GM10248 (cell line): Measurements from ENCODE around the gene ATP8A1.
A peak's percentile ranks its signal among the peaks of the same experiment; 100 is the strongest.

ENCODE experiments used
- CTCF ChIA-PET: fragments of 300-600 bp; sonication (Branson Sonifier 250); formaldehyde crosslinking; extraction: SDS; loops from one replicate; lab custom pipeline; 2021; ENCODE audit warnings: antibody characterized with exemption; lab: Yijun Ruan, JAX
- POLR2A ChIA-PET: fragments of 350-650 bp; sonication (Branson Sonifier 250); formaldehyde crosslinking; extraction: SDS; loops from one replicate; lab custom pipeline; 2020; ENCODE audit warnings: antibody characterized with exemption; lab: Yijun Ruan, JAX
- DNase-seq: peaks from one replicate; pipeline ENCODE4 v3.0.0; 2012; ENCODE audit errors: extremely low spot score
- TF ChIP-seq, protein P1 (sequence below): IDR thresholded peaks from 2 replicates; pipeline ENCODE4 v1.5.1; 2012; ENCODE audit warnings: mild to moderate bottlenecking, low read depth; ENCODE audit errors: extremely low read depth, missing control alignments, control extremely low read depth

The ATP8A1 gene

DNA sequence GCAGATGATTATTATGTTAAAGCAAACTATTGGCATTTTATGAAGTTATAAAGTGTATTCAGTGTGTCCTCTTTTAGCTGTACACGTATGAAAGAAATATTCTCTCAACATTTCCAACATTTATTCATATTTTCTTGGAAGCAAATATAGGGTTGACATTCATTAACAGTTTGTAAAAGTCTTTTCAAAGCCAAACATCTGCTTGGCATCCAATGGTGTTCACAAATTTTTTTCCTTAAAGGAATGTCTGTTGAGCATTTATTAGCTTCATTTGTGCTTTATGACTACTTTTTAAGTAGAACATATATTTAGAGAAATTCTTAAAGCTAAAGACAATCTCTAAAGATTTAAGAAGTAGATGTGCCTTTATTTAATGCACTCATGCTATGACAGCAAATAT is 176.6 kb downstream of the ATP8A1 start:
- DNase-seq: no peak

DNA sequence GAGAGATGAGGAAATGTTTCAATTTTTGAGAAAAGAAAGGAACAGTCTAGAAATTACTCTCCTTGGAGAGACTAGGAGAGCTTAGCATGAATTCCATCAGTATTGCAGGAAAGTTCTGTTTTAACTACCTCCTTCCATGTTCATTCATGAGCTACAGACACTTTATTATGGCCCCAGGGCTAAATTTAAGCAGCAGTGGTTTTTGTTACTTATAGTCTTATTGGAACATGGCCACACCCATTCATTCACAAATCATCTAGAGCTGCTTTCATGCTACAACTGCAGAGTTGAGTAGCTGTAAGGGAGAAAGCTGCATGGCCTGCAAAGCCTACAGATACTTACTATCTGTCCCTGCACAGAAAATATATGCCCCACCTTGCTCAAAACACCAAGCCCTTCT is 178.0 kb downstream of the ATP8A1 start:
- CTCF ChIA-PET: interaction anchor here (1.2 to 1.9 kb wide), 5 partner anchors 11 to 108 kb away, joined by 3 to 10 read pairs (median 5); no protein-coding TSS in a partner anchor
- POLR2A ChIA-PET: no interaction called here
- TF ChIP-seq, protein P1, sequence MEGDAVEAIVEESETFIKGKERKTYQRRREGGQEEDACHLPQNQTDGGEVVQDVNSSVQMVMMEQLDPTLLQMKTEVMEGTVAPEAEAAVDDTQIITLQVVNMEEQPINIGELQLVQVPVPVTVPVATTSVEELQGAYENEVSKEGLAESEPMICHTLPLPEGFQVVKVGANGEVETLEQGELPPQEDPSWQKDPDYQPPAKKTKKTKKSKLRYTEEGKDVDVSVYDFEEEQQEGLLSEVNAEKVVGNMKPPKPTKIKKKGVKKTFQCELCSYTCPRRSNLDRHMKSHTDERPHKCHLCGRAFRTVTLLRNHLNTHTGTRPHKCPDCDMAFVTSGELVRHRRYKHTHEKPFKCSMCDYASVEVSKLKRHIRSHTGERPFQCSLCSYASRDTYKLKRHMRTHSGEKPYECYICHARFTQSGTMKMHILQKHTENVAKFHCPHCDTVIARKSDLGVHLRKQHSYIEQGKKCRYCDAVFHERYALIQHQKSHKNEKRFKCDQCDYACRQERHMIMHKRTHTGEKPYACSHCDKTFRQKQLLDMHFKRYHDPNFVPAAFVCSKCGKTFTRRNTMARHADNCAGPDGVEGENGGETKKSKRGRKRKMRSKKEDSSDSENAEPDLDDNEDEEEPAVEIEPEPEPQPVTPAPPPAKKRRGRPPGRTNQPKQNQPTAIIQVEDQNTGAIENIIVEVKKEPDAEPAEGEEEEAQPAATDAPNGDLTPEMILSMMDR: no peak
- no peak for DNase-seq

More for the DNA sequence above, 176.6 kb downstream of the ATP8A1 start:
- POLR2A ChIA-PET: no interaction called here
- TF ChIP-seq, protein P1: no peak
- CTCF ChIA-PET: interaction anchor here (1.4 kb wide), 1 partner anchor 16 kb away, joined by 3 read pairs; no protein-coding TSS in a partner anchor

DNA sequence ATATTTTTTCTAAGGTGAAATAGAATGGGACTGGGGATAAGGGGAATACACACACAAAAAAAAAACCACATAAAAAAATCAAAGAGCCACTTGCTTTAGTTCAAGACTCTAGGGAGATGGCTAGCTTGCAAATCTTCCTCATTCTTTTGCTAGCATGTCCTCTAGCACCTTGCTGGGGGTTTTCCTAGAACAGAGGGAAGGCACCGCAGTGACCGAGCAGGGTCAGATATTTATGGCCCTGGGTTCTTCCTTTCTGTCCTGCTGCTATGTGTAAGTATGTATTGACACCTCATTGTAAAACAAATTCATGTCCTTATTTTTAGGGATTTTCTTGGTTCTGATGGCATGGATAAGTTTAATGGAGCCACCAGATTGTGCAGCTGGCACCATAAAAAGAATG is 178.4 kb downstream of the ATP8A1 start:
- TF ChIP-seq, protein P1: no peak
- POLR2A ChIA-PET: no interaction called here
- peak; percentile 26 for DNase-seq
- CTCF ChIA-PET: interaction anchor here (1.2 to 1.9 kb wide), 6 partner anchors 11 to 107 kb away, joined by 3 to 10 read pairs (median 5); no protein-coding TSS in a partner anchor

DNA sequence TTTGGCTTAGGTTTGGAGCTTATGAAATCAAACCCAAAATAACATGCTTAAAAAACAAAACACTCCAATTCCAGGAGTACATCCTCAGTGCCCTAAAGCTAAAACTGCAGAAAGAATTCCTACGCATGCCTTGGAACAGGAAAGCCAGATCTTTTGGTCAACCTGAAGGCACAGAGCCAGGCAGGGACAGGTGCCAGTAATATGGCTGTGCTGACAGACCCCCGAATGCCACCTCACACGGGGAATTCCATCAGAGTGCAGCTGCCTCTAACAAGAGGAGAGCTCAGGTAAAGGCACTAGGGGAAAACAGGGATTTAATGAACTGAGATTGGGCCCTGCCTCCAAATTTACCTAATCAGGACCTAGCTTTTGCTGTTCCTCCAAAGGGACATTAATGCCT is 182.5 kb downstream of the ATP8A1 start:
- TF ChIP-seq, protein P1: no peak
- CTCF ChIA-PET: interaction anchor here (0.7 to 3.6 kb wide), 4 partner anchors 9 to 23 kb away, joined by 3 to 13 read pairs (median 6); no protein-coding TSS in a partner anchor
- no peak for DNase-seq
- POLR2A ChIA-PET: no interaction called here

DNA sequence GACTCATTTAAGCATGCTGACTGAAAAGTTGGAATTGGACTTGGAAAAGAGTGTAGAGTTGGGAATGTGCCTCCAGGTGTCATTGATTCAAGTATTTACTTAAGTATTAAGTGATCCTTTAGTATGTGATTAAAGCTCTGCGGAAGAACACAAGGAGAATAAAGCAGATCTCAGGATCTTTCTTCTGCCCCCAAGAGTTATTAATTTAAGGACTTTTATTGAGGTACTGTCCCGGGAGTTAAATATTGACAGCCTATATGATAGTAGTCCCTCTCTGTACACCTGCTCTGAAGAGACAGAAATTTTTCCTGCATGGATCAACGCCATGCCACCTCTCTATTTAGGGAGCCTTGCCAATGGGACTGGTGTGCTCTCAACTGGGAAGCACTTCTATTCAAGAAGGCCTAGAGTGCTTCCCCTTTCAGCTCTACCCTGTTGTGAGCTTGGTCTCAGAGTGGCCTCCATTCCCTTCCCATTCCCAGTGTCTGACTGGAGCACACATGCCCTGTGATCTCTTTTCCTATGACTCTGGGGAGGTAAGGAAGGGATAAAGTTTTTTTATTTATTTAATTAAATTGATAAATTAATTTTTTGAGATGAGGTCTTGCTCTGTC is 183.7 kb downstream of the ATP8A1 start:
- no peak for DNase-seq
- CTCF ChIA-PET: interaction anchor here (1.5 to 3.6 kb wide), 2 partner anchors 10 to 15 kb away, joined by 3 to 13 read pairs; no protein-coding TSS in a partner anchor
- POLR2A ChIA-PET: no interaction called here
- TF ChIP-seq, protein P1: no peak

DNA sequence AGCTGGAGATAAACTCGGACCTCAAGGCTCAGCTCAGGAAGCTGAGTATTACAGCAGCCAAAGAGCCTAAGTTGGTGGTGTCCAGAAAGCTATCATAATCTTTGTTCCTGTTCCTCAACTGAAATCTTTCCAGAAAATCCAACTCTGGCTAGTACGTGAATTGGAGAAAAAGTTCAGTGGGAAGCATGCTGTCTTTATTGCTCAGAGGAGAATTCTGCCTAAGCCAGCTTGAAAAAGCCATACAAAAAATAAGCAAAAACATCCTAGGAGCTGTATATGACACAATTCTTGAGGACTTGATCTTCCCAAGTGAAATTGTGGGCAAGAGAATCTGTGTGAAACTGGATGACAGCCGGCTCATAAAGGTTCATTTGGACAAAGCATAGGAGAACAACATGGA is 185.0 kb downstream of the ATP8A1 start:
- TF ChIP-seq, protein P1: no peak
- DNase-seq: no peak
- ChIA-PET CTCF (interaction anchor here (1.2 to 1.5 kb wide), 4 partner anchors 9 to 192 kb away, joined by 3 to 4 read pairs (median 4); no protein-coding TSS in a partner anchor), POLR2A (no interaction called here)
